Islet of Langerhans (tissue), 1 donor: Measurements from ENCODE around the gene LPP.

Experiments used
- FAIRE-seq: peaks from one replicate; lab custom pipeline; 2011; peaks lifted over from hg19 to GRCh38; lab: Jason Lieb, UNC

The LPP gene

DNA sequence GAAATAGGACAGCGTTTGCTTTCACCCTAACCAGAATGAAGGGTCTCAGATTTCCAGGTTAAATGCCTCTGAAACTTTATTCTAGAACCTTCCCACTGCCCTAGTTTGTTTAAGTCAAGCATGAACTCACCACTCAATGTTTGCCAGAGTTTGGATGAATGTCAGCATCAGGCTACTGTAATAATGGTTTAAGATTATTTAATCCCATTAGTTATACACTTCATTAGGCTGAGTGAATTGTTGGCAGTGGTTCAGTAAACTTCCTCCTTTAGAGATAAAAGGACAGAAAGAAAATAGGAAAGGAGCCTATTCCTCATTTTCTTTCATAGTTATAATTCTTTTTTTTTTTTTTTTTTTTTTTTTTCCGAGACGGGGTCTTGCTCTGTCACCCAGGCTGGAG lies 615.9 kb downstream of the LPP start:
- no peak for FAIRE-seq

DNA sequence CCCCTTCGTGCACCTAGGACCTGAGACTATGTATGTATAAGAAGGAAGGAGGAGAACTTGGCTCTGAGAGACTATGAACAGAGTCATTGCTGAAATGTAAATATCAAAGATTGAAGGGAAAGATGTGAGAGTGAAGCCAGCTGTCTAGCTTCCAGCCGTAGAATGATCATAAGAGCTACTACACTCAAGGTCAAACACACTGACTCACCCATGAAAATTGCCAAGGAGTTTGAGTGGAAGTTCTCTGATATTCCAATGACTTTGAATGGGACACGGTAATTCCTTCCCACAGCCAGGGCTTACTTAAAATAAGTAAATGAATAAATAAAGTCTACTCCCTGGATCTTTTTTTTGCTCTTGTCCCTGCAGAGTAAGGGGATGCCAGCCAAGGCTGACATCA lies 618.9 kb downstream of the LPP start:
- FAIRE-seq: no peak

DNA sequence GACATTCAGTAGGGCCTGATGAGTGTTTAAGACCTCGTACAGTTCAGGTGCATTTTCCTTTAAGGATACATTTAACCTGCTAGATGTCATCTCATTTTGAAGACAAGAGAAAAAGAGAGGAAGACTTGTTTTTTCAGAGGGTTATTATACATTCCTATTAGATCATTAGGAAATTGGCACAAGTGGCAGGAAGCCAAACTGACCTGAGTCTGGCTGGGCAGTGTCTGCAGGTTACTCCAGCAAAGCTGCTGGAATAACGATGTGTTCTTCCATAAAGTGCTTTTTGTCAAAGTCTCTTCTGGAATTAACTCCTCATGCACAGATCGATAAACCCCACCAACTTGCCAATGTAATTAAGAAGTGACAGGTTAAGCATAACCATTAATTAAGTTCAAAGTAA lies 621.5 kb downstream of the LPP start:
- FAIRE-seq: no peak

DNA sequence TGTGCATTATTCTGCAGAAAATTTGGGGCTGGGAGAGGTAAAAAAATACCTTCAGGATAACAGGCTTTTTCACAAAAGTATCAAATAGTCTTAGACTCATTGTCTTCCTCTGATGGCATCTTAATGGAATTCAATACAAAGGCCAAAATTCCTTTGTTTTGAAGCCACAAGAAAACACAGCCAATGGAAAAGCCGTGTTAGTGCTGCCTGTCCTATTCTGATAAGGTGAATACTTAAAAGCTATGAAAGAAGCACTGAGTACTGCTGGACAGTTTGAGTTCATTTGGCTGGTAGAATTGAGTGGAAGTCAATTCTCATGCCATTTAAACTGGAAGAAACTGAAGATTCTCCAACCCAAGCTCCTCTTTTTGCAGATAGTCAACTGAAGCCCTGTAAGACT lies 622.5 kb downstream of the LPP start:
- FAIRE-seq: no peak

DNA sequence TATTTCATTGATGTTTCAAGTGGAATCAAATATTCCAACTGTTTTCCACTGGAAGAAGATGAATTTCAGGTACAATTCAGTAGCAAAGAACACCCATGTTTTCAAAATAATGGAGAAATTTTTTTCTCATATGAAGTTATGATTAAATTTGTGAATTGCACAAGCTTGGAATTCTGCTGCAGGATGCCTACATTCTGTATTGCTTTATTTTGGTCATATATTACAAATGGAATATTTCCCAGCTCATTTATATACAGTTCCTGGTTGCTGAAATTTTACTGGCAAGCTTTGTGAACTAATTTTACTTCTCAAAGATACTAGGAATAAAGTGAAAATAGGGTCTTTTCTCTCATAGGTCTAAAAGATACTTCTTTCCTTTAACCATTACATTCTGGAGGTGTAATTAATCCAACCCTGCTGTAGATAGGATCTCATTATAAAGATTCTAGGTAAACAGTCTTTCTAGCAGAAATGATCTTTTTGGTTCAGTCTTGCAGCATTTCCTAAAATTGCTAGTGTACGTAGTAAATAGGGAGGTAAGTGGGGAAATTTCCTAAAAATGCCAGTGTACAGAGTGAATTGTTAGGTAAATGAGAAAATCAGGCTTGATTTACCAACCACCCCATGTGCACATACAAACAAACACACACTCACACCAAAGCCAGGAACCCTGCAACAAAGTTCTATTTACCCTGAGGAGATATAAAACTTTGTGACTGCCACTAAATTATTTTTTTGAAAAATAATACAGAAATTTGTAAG lies 624.3 kb downstream of the LPP start:
- no peak for FAIRE-seq

DNA sequence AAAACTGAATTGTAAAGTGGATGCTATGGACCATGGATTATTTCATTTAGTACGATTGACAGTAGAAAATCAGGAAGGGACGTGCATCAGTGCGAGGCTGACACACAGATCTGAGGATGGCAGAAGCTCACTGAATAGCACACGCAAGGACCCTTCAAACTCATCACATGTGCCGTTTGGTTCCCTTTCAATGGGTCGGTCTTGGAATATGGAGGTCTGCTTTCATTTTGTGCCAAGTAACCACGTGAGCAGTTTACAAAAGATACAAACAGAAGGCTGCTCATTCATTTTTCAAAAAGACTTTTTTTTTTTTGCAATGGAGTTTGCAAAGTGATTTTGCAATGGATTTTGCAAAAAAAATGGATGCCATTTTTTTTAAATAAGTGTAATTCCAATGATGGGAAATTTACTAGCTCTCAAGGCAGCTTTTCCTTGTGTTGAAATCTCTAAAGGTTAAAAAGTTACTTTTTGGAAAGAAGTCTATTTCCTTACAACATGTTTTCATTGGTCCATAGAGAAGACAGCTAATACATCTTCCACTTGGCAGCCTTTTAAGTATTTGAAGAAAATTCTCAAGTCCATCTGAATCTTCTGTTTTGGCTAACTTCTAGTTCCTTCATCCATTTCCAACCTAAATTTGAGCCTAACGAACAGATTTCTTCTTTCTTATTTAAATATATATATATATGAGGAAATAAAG lies 625.5 kb downstream of the LPP start:
- no peak for FAIRE-seq

DNA sequence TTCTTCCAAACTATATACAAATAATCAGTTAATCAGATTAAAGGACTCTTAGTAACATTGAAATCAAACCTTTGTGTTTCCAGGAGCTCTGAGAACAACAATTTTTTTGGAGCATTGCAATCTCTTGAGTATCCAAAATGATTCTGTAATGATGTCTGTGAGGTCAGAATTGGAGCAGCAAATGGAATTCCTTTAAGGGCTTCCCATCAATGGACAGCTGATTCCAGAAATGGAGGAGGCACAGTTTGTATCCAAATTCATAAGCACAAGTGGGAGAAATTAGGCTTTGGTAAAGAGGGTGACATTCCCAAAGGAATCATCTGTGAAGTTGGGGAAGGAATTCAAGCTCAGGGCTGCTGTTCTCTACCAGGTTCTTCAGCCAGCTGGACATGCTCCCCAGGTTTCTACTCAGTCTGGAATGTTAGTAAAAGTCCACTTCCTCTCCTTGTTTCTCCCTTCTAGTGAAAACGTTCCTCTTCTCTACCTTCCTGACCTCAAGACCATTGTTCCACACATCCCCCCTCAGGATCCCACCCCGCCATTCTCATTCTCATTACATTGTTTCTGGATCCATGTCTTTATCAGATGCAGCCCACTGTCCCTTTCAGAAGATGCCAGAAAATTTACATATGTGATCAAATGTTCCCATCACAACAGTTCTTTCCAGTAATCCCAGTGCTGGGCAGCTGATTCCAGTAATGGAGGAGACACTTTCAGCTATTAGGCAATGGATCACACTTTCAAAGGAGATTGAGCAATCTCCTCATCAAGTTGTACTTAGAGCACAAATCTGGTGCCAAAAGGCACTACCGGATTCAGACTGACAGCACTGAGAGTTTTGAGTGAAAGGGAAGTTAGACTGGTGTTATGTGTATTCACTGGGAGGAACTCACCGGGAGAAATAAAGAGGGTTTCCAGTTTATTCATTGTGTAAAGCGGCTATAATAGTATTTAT lies 626.5 kb downstream of the LPP start:
- no peak for FAIRE-seq

DNA sequence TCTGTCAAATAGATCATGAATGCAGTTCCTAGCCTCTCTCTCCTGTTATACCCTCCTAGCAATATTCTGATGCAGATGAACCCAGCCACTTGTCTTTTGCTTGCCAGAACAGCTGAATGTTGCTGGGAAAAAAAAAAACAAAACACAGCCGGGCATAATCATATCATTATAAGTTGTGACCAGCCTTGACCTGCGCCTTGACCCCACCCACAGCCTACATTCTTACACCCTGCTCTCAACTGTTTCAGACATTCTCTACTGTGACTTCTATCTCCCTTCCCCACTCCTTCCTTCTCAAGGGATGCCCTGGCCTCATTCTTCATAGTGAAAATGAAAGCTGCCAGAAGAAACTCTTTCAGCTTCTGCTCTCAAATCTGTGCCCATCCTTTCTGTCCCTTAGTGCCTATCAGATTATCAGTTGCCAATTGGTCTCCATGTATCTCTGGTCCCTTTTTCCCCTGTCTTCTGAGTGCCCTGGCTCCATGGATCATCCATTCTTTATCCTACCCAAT lies 628.7 kb downstream of the LPP start:
- FAIRE-seq: no peak

DNA sequence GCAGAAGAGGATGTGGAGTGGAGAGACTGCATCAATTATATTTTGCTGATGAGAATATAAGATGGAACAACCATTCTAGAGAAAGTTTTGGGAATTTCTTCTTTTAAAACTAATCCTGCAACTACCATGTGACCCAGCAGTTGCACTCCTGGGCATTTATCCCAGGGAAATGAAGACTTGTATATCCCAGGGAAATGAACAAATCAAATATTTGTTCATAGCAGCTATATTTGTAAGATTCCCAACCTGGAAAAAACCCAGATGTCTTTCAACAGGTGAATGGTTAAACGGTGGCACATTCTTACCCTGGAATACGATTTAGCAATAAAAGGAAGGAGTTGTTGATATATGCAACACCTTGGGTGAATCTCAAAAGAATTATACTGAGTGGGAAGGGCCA lies 632.5 kb downstream of the LPP start:
- FAIRE-seq: no peak

DNA sequence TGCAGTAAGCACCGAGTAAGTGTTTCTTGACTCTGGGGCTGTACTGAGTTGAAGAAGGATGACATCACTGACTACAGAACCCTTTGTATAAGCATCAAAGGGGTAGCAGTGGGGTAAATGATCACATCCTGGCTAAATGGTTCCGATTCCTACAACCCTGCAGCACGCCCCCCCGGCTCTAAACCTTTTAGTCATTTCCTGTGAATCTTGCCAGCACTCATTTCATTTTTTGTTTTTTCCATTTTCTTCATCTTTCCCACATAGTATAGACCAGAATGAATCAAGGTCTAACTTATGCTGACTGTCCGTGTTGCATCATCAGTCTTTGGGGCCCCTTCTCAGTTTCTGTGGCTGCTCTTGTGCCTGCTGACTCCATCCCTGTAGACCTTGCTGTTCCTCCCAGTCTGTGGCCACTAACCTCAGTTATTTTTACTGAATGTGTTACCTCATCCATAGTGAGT lies 634.7 kb downstream of the LPP start:
- no peak for FAIRE-seq

DNA sequence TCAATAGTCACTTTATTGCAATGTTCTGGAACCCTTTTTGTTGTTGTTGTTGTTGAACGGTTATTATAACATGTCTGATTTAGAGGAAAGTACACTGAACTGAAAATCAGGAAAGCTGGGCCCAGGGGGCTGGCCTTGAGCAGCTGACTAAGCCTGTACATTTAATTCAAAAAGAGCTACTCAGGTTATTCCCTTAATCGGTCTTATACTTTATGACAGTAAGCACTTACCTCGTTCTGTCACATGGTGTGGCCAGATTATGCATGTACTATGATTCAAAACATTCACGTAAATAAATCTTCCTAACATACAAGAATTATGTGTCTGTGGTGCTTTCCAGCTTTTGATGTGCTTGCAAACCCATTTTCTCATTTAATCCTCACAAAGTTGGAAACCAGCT lies 635.3 kb downstream of the LPP start:
- FAIRE-seq: no peak

DNA sequence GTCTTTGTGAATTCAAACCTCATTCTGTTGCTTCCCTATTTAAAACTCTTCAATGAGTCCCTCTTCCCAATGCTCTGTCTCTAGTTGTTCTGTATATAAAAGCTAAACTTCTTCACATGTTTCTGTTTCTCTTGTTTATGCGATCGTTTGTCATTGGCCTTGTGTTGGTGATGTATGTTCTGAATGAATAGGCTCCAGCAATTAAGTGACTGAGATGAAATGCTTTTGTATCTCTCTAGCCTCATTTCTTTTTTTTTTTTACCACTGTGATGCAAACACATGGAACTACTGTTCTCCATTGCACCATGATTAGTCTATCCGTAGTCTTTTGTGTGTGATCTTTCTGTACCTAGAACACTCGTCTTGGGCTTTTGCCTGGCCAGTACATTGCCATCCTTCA lies 637.4 kb downstream of the LPP start:
- no peak for FAIRE-seq

DNA sequence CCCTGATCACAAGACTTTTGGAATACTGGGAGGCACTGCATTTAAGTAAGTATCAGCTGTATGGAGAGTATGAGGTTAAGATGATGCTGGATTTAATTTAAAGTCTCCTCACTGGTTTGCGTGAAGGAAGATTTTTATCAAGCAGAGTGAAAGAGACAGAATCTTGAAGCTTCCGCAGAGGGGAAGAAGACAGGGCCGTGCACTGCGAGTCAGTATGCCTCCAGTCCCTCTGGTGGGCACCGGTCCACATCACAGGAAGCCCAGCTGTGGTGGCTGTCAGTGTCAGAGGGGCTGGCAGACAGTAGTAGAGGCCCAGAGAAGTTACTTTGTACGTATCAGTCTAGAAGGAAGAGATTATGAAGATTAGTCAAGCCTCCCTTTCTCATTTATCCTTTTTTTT lies 638.8 kb downstream of the LPP start:
- FAIRE-seq: no peak

DNA sequence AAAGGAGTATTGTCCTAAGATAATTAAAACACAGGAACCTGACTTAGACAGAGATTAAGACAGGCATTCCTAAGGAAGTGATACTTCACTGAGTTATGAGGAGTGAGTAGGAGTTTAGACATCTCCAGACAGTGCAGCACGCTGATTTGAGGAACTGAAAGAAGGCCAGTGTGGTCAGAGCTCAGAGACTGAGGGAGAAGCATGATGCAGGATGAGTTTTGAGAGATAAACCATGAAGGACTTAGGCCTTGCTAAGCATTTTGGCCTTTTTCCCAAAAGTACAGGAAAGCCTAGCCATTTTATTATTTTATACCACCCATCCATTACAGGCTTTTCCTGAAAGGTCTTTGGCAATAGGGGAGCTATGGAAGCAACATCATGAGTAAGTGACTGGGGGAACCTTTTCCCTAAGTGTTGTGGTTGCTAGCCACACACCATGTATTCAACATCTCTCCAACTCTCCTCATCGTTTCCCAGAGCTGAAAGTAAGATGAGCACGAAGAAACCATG lies 642.2 kb downstream of the LPP start:
- FAIRE-seq: no peak

DNA sequence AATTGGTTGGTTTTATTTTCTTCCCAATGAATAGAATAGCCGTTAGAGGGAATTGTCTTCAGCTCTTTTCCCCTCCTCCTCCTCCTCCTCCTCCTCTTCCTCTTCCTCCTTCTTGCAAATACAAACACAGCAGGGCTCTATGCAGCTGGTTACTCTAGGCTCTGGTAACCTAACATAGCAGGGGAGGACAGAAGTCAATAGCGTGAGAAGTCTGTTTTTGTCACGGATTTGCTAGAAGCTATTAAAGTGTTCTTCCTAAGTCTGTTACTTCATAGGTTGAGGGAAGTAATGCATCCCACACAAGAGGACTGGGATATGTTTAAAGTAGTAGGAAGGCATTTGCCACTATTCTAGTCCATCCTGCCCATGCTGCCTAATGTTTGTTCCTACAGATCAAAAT lies 643.1 kb downstream of the LPP start:
- FAIRE-seq: no peak

DNA sequence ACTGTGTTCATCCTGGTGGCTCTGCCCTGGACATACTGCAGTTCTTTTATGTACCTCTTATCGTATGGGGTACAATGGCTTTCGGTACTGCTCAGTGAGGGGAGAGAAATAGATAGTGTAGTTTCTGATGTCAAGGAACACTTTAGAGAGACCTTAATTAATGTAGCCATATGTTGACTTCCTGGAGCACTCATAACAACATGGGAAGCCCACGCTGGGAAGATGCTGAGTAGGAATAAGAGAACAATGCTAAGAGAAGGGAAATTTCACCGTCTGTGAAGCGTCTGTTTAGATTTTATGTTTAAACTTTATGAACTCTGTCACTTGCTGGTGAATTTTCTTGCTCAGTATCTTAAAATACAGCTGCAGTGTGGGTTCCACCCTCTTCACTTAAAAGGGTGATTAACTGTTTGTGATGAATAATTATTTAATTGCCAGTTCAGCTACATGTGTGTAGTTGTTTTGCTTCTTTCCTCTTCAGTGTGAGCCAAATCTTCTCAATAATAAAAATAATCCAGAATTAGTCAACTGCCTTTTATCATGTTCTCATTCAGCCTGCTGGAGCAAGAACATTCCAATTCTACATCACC lies 644.7 kb downstream of the LPP start:
- no peak for FAIRE-seq

DNA sequence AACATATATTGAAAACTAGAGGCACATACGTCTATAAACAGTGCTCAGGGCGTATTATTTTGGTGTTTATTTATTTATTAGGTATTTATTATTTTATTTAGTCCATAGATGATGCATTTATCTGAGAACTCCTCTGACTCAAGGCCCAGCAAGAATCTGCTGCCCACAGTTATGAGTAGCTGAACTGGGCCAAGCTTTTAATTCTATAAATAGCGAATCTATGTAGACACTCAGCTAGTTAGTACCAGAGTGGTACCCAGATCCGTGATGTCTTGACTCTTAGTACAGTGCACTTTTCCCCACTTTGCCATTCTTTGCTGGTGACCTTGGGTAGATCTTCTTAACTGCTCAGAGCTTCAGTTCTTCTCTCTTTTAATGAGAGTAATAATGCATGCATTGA lies 647.4 kb downstream of the LPP start:
- FAIRE-seq: no peak

DNA sequence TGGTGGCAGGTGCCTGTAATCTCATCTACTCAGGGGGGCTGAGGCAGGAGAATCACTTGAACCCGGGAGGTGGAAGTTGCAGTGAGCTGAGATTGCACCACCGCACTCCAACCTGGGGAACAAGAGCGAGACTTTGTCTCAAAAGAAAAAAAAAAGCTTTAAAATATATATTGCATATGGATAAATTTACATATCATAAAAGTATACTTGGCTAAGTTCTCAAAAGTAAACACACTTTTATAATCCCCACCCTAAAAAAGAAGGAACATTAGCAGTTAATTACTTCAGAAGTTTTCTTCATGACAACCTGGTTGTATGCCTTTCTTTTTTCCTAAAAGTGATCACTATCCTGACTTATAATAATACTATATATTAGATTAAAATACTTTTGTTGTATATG lies 648.7 kb downstream of the LPP start:
- FAIRE-seq: no peak

DNA sequence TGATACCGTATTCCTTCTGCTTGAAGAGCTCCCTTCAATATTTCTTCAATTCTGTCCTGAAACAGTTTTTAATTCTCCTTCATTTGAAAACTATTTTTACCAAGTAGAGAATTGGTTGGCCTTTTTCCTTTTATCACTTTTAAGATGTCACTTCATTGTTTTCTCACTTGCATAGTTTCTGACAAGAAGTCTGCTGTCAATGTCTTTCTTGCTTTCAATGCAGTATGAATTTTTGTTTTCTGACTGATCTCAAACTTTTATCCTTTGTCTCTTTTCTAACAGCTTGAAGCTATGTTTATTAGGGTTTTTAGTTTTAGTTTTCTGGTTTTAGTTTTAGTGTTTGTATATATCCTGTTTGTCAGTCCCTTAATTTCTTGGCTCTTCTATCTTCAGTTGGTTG lies 653.0 kb downstream of the LPP start:
- FAIRE-seq: peak; percentile 43

DNA sequence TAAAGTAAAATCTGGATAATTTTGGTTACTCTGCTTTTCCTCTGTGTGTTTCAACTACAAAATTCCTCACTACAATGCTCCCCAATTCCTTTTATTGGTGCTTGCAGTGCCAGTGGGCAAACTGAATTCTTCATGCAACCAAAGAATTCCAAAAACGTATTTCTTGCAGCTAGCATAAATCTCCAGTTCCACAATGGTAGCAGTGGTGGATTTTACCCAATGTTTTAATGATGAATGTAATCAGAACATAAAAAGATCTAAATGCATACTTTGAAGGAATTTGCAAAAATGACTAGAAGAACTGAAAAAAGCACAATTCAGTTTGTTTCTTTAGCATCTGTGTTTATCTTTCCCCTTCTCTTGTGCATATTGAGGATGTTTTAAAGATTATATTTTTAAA lies 658.2 kb downstream of the LPP start:
- FAIRE-seq: no peak

DNA sequence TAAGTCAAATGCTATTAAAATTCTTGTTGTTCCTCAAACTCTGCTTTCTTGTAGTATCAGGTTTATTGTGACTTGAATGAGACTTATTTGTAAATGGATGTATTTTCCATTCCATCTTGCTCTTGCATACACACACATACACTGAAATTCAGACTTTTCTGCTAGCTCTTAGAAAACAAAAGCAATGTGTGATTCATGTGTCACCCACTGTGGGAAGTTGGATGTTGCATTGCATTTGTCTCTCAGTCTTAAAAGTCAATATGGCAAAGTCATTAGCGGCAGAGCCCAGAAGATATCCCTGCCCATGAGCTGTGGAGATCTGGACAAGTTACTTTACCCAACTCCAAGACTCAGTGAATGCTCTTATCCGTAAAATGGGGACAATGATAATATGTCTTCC lies 660.6 kb downstream of the LPP start:
- FAIRE-seq: no peak
